ENCODE data around the gene APAF1.

Gene APAF1

GRCh38 chr12:98696036-98696646, 51.1 kb downstream of the APAF1 start:
- H3K27me3 Mint-ChIP-seq, result no peaks in the 10 kb centered on the region
- H3K4me3 Mint-ChIP-seq, result no peak overlapping the region
- peaks cover 37% of the 10 kb centered on the region for H3K36me3 Mint-ChIP-seq (ENCODE audit: low read depth)
- peaks cover 6% of the 10 kb centered on the region for H3K4me1 Mint-ChIP-seq (ENCODE audit: low read depth)
- no peaks in the 10 kb centered on the region for H3K9me3 Mint-ChIP-seq
- no peak overlapping the region for H3K27ac Mint-ChIP-seq

- no peaks in the 10 kb centered on the region for H3K4me1 Mint-ChIP-seq (ENCODE audit: low read depth)
- H3K9me3 Mint-ChIP-seq, result no peaks in the 10 kb centered on the region
- peak overlapping the region; percentile 21 for H3K27ac Mint-ChIP-seq
- H3K27me3 Mint-ChIP-seq, result no peaks in the 10 kb centered on the region
- H3K36me3 Mint-ChIP-seq (ENCODE audit: low read depth), result peaks cover 31% of the 10 kb centered on the region
- no peak overlapping the region for H3K4me3 Mint-ChIP-seq
Observed at GRCh38 chr12:98697209-98697608, 52.1 kb downstream of the APAF1 start.

DNA sequence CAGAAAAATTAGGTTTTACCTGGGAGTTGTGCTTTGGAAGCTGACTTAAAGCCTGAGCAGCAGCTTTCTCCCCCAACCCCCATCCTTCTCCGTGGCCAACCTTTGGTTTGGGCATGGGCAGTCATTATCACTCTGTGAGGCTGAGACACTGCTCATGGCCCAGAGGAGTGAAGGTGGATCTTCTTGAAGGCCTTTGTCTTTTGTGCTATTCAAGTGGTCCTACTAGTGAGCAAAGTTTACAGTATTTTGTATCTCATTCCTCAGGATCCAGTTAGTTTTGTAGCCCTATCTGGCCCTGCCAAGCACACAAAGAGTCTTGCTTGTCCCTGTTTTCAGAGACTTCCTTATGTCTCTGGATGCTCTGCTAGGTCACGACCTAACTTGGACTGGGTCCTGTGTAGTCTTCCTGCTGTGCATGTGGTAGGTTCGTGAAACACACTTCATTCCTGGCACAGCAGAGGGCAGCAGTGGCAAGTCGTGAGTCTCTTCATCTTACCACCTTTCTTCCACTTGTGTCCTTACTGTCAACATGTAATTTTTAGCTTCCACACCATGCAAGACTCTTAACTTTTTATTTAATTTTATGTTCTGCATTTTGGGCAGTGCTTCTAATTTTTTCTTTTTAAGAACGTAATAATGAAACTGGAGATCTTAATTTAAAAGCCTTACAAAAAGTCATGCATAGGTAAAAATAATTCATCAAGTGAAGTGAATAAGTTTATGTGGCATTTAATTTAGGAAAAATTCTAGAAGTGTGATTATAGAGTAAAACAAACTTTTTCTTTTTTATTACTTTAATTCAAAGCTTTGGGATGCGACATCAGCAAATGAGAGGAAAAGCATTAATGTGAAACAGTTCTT, 53.7 kb downstream of the APAF1 start:
- H3K27me3 Mint-ChIP-seq, result no peaks in the 10 kb centered on the region
- H3K9me3 Mint-ChIP-seq, result no peaks in the 10 kb centered on the region
- H3K36me3 Mint-ChIP-seq (ENCODE audit: low read depth), result peaks cover 24% of the 10 kb centered on the region
- no peak overlapping the region for H3K4me3 Mint-ChIP-seq
- H3K27ac Mint-ChIP-seq, result no peak overlapping the region
- H3K4me1 Mint-ChIP-seq (ENCODE audit: low read depth), result no peaks in the 10 kb centered on the region

DNA sequence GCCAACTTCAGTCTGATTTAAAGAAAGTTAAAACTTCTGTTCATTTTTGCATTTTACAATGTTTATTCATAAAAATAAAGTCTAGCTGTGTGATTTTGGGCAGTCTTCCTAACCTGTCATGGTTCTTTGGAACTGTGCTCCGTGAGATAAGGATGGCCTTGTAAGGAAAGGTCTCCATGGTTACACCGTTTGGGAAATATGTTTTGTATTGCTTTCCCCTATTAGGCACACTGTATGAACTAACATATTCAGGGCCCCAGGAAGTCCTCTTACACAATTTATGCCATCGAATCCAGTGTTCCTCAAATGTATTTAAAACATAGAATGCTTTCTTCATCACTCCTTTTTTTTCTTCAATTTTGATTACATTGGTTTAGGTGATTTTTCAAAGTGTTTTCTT, 54.5 kb downstream of the APAF1 start:
- H3K36me3 Mint-ChIP-seq (ENCODE audit: low read depth), result peaks cover 19% of the 10 kb centered on the region
- H3K9me3 Mint-ChIP-seq, result no peaks in the 10 kb centered on the region

GRCh38 chr12:98701166-98701565, 56.1 kb downstream of the APAF1 start:
- no peak overlapping the region for H3K27ac Mint-ChIP-seq
- H3K4me1 Mint-ChIP-seq (ENCODE audit: low read depth), result no peaks in the 10 kb centered on the region
- peaks cover 18% of the 10 kb centered on the region for H3K36me3 Mint-ChIP-seq (ENCODE audit: low read depth)
- no peak overlapping the region for H3K4me3 Mint-ChIP-seq
- no peaks in the 10 kb centered on the region for H3K27me3 Mint-ChIP-seq
- no peaks in the 10 kb centered on the region for H3K9me3 Mint-ChIP-seq

More for the DNA sequence above, 54.5 kb downstream of the APAF1 start:
- H3K27ac Mint-ChIP-seq, result no peak overlapping the region
- H3K4me1 Mint-ChIP-seq (ENCODE audit: low read depth), result no peaks in the 10 kb centered on the region
- no peaks in the 10 kb centered on the region for H3K27me3 Mint-ChIP-seq
- H3K4me3 Mint-ChIP-seq, result no peak overlapping the region

GRCh38 chr12:98709022-98709421, 63.9 kb downstream of the APAF1 start:
- H3K9me3 Mint-ChIP-seq, result no peaks in the 10 kb centered on the region
- H3K27ac Mint-ChIP-seq, result no peak overlapping the region
- H3K4me3 Mint-ChIP-seq, result no peak overlapping the region
- peaks cover 32% of the 10 kb centered on the region for H3K36me3 Mint-ChIP-seq (ENCODE audit: low read depth)
- no peaks in the 10 kb centered on the region for H3K4me1 Mint-ChIP-seq (ENCODE audit: low read depth)
- H3K27me3 Mint-ChIP-seq, result no peaks in the 10 kb centered on the region

DNA sequence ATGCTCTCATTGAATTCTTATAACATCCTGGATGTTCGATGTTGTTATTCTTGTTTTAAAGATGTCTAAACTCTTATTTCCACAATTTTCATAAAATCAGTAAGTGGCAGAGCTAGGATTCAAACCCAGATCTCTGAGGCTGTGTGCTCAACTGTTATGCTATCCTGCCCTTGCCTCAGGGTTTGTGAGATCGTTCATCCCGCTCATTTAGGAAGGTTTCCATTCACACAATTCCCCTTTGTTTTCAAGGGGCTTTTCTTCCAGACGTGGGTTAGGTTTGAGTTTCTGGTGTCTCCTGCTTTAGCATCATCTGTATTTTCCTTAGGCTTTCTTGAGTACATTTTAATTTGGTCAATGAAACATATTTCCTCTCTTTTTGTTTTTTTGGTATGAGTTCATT, 69.3 kb downstream of the APAF1 start:
- peaks cover 37% of the 10 kb centered on the region for H3K36me3 Mint-ChIP-seq (ENCODE audit: low read depth)

GRCh38 chr12:98719515-98720504, 74.7 kb downstream of the APAF1 start:
- Mint-ChIP-seq H3K4me3 (no peak overlapping the region), H3K27me3 (no peaks in the 10 kb centered on the region), H3K27ac (no peak overlapping the region), H3K36me3 (ENCODE audit: low read depth) (peaks cover 31% of the 10 kb centered on the region), H3K9me3 (no peaks in the 10 kb centered on the region), H3K4me1 (ENCODE audit: low read depth) (no peaks in the 10 kb centered on the region)

More for the DNA sequence above, 69.3 kb downstream of the APAF1 start:
- Mint-ChIP-seq H3K4me3 (no peak overlapping the region), H3K27ac (no peak overlapping the region), H3K27me3 (no peaks in the 10 kb centered on the region), H3K4me1 (ENCODE audit: low read depth) (no peaks in the 10 kb centered on the region), H3K9me3 (no peaks in the 10 kb centered on the region)

DNA sequence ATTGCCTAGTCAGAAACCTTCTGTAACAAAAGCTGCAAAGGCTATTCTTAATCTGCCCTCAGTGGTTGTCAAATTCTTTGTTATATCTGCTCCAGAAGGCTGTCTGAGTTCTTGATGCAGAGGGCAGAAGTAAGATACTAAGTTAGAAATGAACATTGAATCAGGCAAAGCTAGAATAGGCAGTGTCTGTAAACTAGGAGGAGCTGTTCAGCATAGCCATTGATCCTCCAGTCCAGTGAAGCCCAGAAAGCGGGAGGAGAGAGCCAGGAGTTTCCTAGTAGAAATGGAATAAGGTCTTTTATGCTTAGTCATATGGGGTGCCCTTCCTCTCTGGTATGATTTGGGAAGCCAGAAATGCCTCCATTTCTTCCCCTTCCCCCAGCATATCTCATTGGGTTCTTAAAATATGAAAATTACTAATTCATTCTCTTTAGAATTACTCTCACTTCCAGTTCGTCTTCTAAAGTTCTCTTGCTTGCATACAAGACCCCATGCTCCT, 76.2 kb downstream of the APAF1 start:
- Mint-ChIP-seq H3K27me3 (no peaks in the 10 kb centered on the region), H3K4me1 (ENCODE audit: low read depth) (no peaks in the 10 kb centered on the region), H3K9me3 (no peaks in the 10 kb centered on the region), H3K36me3 (ENCODE audit: low read depth) (peaks cover 28% of the 10 kb centered on the region), H3K27ac (no peak overlapping the region), H3K4me3 (no peak overlapping the region)

GRCh38 chr12:98724384-98725155, 79.5 kb downstream of the APAF1 start:
- H3K27ac Mint-ChIP-seq, result no peak overlapping the region
- peaks cover 34% of the 10 kb centered on the region for H3K36me3 Mint-ChIP-seq (ENCODE audit: low read depth)
- no peaks in the 10 kb centered on the region for H3K9me3 Mint-ChIP-seq

GRCh38 chr12:98725476-98726247, 80.6 kb downstream of the APAF1 start:
- Mint-ChIP-seq H3K4me3 (no peak overlapping the region), H3K27me3 (no peaks in the 10 kb centered on the region), H3K4me1 (ENCODE audit: low read depth) (no peaks in the 10 kb centered on the region), H3K36me3 (ENCODE audit: low read depth) (peaks cover 41% of the 10 kb centered on the region), H3K9me3 (no peaks in the 10 kb centered on the region), H3K27ac (no peak overlapping the region)

More at GRCh38 chr12:98724384-98725155, 79.5 kb downstream of the APAF1 start:
- Mint-ChIP-seq H3K4me3 (no peak overlapping the region), H3K4me1 (ENCODE audit: low read depth) (no peaks in the 10 kb centered on the region), H3K27me3 (no peaks in the 10 kb centered on the region)

- Mint-ChIP-seq H3K9me3 (no peaks in the 10 kb centered on the region), H3K27me3 (no peaks in the 10 kb centered on the region), H3K36me3 (ENCODE audit: low read depth) (peaks cover 46% of the 10 kb centered on the region), H3K4me3 (no peak overlapping the region), H3K4me1 (ENCODE audit: low read depth) (no peaks in the 10 kb centered on the region), H3K27ac (no peak overlapping the region)
Observed at GRCh38 chr12:98727196-98727595, 82.1 kb downstream of the APAF1 start.

- Mint-ChIP-seq H3K4me3 (no peak overlapping the region), H3K27ac (no peak overlapping the region), H3K9me3 (no peaks in the 10 kb centered on the region), H3K4me1 (ENCODE audit: low read depth) (no peaks in the 10 kb centered on the region), H3K27me3 (no peaks in the 10 kb centered on the region), H3K36me3 (ENCODE audit: low read depth) (peaks cover 41% of the 10 kb centered on the region)
Observed at GRCh38 chr12:98730412-98730811, 85.3 kb downstream of the APAF1 start.
